HG02763 (cell line): ENCODE measurements around the gene MYCL.
"Not testable (repeated sequence)": the region's sequence is repeated elsewhere in the genome, so short reads cannot be mapped to it uniquely, and the experiment has no call there.

Experiments used
- ATAC-seq: cut with Tn5 transposase; IDR thresholded peaks from one replicate; pipeline ENCODE4 v1.9.1; 2021; ENCODE audit warnings: mild to moderate bottlenecking, moderate library complexity; ENCODE audit not compliant: unreplicated experiment

The MYCL gene

GRCh38 chr1:39892601-39893595 is 8.8 kb downstream of the MYCL start:
- ATAC-seq: no peak

- ATAC-seq: no peak
Measured at GRCh38 chr1:39890880-39891279, 10.8 kb downstream of the MYCL start.

DNA sequence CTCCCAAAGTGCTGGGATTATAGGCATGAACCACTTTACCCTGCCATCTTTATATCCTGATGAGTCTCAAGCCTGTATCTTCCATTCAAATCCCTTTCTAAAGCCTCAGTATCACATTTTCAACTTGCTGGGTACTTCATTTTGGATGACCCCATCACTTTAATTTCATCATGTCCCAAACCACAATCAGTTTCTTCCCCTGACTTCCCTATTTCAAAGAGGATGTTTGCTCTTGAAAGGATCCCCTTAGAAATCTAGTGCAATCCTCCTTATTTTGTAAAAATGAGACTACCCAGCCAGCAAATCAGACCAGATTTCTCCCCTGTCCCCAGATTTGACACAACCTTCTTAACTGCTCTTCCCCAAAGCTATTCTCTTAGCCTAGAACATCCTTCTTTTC is 11.4 kb downstream of the MYCL start:
- no peak for ATAC-seq

GRCh38 chr1:39886757-39887231 is 14.9 kb downstream of the MYCL start:
- no peak for ATAC-seq

DNA sequence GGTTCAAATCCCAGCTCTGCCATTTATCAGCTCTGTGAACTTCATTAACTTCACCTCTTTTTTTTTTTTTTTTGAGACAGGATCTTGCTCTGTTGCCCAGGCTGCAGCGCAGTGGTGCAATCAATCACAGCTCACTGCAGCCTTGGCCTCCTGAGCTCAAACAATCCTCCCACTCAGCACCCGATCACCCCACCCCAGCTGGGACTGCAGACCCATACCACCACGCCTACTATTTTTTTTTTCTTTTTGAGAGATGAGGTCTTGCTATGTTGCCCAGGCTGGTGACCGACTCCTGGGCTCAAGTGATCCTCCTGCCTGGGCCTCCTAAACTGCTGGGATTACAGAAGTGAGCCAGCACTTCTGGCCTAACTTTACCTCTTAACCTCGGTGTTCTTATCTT is 16.2 kb downstream of the MYCL start:
- no peak for ATAC-seq

GRCh38 chr1:39882152-39882551 is 19.6 kb downstream of the MYCL start:
- ATAC-seq: no peak

- ATAC-seq: no peak
Measured at GRCh38 chr1:39877980-39878956, 23.4 kb downstream of the MYCL start.

- ATAC-seq: no peak
Measured at GRCh38 chr1:39877231-39877778, 24.4 kb downstream of the MYCL start.

DNA sequence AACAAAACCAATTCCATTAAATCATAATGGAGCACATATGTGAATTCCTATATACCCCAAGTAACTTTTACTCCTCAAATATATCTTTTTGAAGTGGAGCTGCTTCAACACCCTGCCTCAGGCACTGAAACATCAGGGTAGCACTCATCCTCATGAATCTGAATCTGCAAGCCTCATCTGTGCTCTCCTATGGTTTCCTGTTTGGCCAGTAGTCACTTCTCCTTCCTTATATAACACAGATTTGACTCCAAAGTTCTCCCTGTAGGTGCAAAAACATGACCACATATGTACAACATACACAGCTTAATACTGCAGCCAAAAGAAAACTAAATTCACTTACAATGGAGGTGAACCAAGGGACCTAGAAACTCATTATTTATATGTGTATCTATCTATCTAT is 25.6 kb downstream of the MYCL start:
- ATAC-seq: no peak

DNA sequence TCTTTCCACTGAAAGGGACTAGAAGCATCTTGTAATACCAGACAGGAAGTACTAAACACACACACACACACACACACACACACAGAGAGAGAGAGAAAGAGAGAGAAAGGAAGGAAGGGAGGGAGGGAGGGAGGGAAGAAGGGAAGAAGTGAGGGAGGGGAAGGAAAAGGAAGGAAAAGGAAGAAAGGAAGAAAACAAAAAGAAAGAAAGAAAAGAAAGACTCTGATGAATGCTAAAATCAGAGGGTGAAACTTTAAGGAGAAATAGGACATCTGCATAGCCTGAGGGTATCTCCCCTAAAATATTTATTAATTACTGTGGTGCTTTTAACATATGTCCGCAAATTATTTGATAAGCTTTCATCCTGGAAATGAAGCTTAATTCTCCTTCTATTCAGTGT is 29.0 kb downstream of the MYCL start:
- ATAC-seq: no peak

- no peak for ATAC-seq
Measured at GRCh38 chr1:39871796-39872195, 29.9 kb downstream of the MYCL start.

GRCh38 chr1:39871043-39871442 is 30.7 kb downstream of the MYCL start:
- not testable (repeated sequence) for ATAC-seq

GRCh38 chr1:39869538-39870112 is 32.1 kb downstream of the MYCL start:
- ATAC-seq: not testable (repeated sequence)

GRCh38 chr1:39866767-39867166 is 35.0 kb downstream of the MYCL start:
- no peak for ATAC-seq

DNA sequence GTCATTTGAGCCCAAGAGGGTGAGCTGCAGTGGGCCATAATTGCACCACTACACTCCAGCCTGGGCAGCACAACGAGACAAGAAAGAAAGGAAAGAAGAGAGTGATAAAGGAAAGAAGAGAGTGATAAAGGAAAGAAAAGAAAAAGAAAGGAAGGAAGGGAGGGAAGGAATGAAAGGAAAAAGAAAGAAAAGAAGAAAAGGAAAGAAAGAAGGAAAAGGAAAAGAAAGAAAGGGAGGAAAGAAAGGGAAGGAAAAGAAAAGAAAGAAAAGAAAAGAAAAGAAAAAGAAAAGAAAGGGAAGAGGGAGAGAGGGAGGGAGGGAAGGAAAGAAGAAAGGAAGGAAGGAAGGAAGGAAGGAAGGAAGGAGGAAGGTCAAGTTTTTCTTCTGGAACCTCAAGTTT is 36.0 kb downstream of the MYCL start:
- no peak for ATAC-seq

- ATAC-seq: no peak
Measured at GRCh38 chr1:39863177-39863576, 38.5 kb downstream of the MYCL start.

- no peak for ATAC-seq
Measured at GRCh38 chr1:39861003-39861402, 40.7 kb downstream of the MYCL start.

- no peak for ATAC-seq
Measured at GRCh38 chr1:39859859-39860812, 41.6 kb downstream of the MYCL start.

- no peak for ATAC-seq
Measured at GRCh38 chr1:39858315-39858714, 43.4 kb downstream of the MYCL start.
